C4-2B (cell line): ENCODE data around the gene NR2F1-AS1.

Experiments
- ZFX ChIP-seq: fragments of 450-650 bp; IDR thresholded peaks from 2 replicates; pipeline ENCODE4 v1.6.1; 2017
- TF ChIP-seq, protein P1 (sequence below): fragments of 450-650 bp; conservative IDR thresholded peaks from 2 replicates; pipeline ENCODE4 v1.5.1; 2017; ENCODE audit warnings: mild to moderate bottlenecking

GRCh38 chr5:93381057-93381456 lies 200.0 kb downstream of the NR2F1-AS1 start:
- TF ChIP-seq, protein P1, sequence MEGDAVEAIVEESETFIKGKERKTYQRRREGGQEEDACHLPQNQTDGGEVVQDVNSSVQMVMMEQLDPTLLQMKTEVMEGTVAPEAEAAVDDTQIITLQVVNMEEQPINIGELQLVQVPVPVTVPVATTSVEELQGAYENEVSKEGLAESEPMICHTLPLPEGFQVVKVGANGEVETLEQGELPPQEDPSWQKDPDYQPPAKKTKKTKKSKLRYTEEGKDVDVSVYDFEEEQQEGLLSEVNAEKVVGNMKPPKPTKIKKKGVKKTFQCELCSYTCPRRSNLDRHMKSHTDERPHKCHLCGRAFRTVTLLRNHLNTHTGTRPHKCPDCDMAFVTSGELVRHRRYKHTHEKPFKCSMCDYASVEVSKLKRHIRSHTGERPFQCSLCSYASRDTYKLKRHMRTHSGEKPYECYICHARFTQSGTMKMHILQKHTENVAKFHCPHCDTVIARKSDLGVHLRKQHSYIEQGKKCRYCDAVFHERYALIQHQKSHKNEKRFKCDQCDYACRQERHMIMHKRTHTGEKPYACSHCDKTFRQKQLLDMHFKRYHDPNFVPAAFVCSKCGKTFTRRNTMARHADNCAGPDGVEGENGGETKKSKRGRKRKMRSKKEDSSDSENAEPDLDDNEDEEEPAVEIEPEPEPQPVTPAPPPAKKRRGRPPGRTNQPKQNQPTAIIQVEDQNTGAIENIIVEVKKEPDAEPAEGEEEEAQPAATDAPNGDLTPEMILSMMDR, result no peak
- TF ChIP-seq ZFX, result no peak
